Esophagus squamous epithelium (tissue), 4 donors: ENCODE results near the gene ABCC1.

Experiments
- POLR2A ChIP-seq, 4 donors: fragments of 450-650 bp; IDR thresholded peaks; one replicate each; pipeline ENCODE4 v1.6.1; 2017; ENCODE audit warnings: antibody characterized with exemption in 4 of 4, mild to moderate bottlenecking in 4 of 4, moderate library complexity in 3 of 4
- TF ChIP-seq, protein P1 (sequence below), 6 experiments: fragments of 450-650 bp in 4 of 6; fragments of 200-600 bp in 2 of 6; sonication (generic) in 2 of 6; IDR thresholded peaks; one replicate each; pipeline ENCODE4 v1.5.1; 2016 to 2019; ENCODE audit warnings: antibody characterized with exemption in 6 of 6, mild to moderate bottlenecking in 4 of 6, moderate library complexity in 4 of 6

DNA sequence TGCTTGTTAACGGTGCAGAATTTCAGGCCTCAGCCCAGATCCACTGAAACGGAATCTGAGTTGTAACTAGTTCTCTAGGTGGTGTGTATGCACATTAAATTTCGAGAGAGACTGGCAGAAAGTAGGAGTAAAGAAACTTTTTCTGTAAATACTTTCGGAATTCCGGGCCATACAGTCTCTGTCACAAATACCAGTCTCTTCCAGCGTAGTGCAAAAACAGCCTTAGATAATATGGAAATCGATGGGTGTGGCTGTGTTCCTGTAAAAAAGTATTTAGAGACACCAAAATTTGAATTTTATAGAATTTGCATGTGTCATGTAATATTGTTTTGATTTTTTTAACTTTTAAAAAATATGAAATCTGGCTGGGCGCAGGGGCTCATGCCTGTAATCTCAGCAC is 109.7 kb downstream of the ABCC1 start:
- TF ChIP-seq POLR2A (IDR thresholded peaks at IDR 0.05), result no peak
- TF ChIP-seq, protein P1, sequence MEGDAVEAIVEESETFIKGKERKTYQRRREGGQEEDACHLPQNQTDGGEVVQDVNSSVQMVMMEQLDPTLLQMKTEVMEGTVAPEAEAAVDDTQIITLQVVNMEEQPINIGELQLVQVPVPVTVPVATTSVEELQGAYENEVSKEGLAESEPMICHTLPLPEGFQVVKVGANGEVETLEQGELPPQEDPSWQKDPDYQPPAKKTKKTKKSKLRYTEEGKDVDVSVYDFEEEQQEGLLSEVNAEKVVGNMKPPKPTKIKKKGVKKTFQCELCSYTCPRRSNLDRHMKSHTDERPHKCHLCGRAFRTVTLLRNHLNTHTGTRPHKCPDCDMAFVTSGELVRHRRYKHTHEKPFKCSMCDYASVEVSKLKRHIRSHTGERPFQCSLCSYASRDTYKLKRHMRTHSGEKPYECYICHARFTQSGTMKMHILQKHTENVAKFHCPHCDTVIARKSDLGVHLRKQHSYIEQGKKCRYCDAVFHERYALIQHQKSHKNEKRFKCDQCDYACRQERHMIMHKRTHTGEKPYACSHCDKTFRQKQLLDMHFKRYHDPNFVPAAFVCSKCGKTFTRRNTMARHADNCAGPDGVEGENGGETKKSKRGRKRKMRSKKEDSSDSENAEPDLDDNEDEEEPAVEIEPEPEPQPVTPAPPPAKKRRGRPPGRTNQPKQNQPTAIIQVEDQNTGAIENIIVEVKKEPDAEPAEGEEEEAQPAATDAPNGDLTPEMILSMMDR (IDR thresholded peaks at IDR 0.05), result no peak
